ENCODE results near the gene FITM1. TPM values are rescaled to one million over a fixed set of nuclear protein-coding genes. Genes with fewer than 3 reads are reported as not detected.

FITM1 gene
- polyA plus RNA-seq, 1 donor from 2014 or later, result 0.88 TPM

- Histone ChIP-seq H3K79me2 (replicated peaks; ENCODE audit: insufficient read depth, low read length) (no peaks in the 10 kb centered on the region), H2AFZ (ENCODE audit: low read depth, low read length) (no peak overlapping the region), H3K27me3 (ENCODE audit: insufficient read depth, low read depth, low read length) (no peaks in the 10 kb centered on the region), H3K36me3 (ENCODE audit: insufficient read depth, low read length) (no peaks in the 10 kb centered on the region), H3K9me2 (ENCODE audit: insufficient read depth, low read length) (no peaks in the 10 kb centered on the region), H3K9ac (ENCODE audit: low read length) (no peak overlapping the region), H4K20me1 (ENCODE audit: insufficient read depth) (no peaks in the 10 kb centered on the region), H3K27ac (ENCODE audit: low read length) (no peak overlapping the region), H3K4me2 (ENCODE audit: low read length) (no peak overlapping the region), H3F3A (ENCODE audit: insufficient read depth, low read length, poor library complexity, severe bottlenecking) (no peaks in the 10 kb centered on the region), H3K4me3 (ENCODE audit: low read length) (no peak overlapping the region), H3K9me3 (ENCODE audit: low read length) (no peaks in the 10 kb centered on the region)
- TF ChIP-seq TAF1 (IDR thresholded peaks at IDR 0.05; ENCODE audit: low read depth) (no peak), EP300 (conservative IDR thresholded peaks at IDR 0.05; ENCODE audit: poor library complexity, severe bottlenecking) (no peak), REST (IDR thresholded peaks at IDR 0.05; ENCODE audit: borderline replicate concordance) (no peak), RAD21 (conservative IDR thresholded peaks at IDR 0.05) (no peak), CTCF (IDR thresholded peaks at IDR 0.05; ENCODE audit: poor library complexity, severe bottlenecking) (no peak)
Measured at GRCh38 chr14:24181371-24182077, 51.1 kb downstream of the FITM1 start.

Small RNA genes within 50 kb of the gene (small RNA-seq; reads per million reads assigned to genes)
- 0 to 0.03 (median 0) reads per million in 3 experiments for gene IPO4
- gene IRF9, result 0 reads per million in 3 experiments
- 0.03 to 0.90 (median 0.07) reads per million in 3 experiments for gene RNA5SP383

Other genes starting within 250 kb of the FITM1 start
- gene DHRS4, start 176.9 kb upstream of the FITM1 start, polyA plus RNA-seq, result 7.7 and 7.8 TPM in 2 replicates
- 1.9 and 3.0 TPM in 2 replicates for gene DHRS4L2, start 141.7 kb upstream of the FITM1 start, polyA plus RNA-seq
- gene CARMIL3, start 78.7 kb upstream of the FITM1 start, polyA plus RNA-seq, result 43.6 and 49.3 TPM in 2 replicates
- gene CPNE6, start 59.1 kb upstream of the FITM1 start, polyA plus RNA-seq, result 2.3 and 4.1 TPM in 2 replicates
- 0.20 and 1.2 TPM in 2 replicates for gene PCK2, start 36.3 kb upstream of the FITM1 start, polyA plus RNA-seq
- 74.5 and 106 TPM in 2 replicates for gene DCAF11, start 15.9 kb upstream of the FITM1 start, polyA plus RNA-seq
- 9.5 TPM in 2 replicates for gene NRL, start 15.7 kb upstream of the FITM1 start, polyA plus RNA-seq
- 39.5 and 55.8 TPM in 2 replicates for gene PSME1, start 5.5 kb downstream of the FITM1 start, polyA plus RNA-seq
- 45.1 and 54.6 TPM in 2 replicates for gene EMC9, start 10.9 kb downstream of the FITM1 start, polyA plus RNA-seq
- gene PSME2, start 16.0 kb downstream of the FITM1 start, polyA plus RNA-seq, result 69.1 and 73.3 TPM in 2 replicates
- gene RNF31, start 16.8 kb downstream of the FITM1 start, polyA plus RNA-seq, result 69.6 and 98.7 TPM in 2 replicates
- 5.9 and 19.6 TPM in 2 replicates for gene IRF9, start 30.6 kb downstream of the FITM1 start, polyA plus RNA-seq
- gene REC8, start 41.4 kb downstream of the FITM1 start, polyA plus RNA-seq, result 18.5 and 22.8 TPM in 2 replicates
- 9.2 and 13.4 TPM in 2 replicates for gene IPO4, start 58.2 kb downstream of the FITM1 start, polyA plus RNA-seq
- gene TM9SF1, start 64.8 kb downstream of the FITM1 start, polyA plus RNA-seq, result 25.1 and 34.2 TPM in 2 replicates
- gene TSSK4, start 75.0 kb downstream of the FITM1 start, polyA plus RNA-seq, result 0.17 TPM in 1 of 2 replicates, not detected in the other
- gene CHMP4A, start 82.8 kb downstream of the FITM1 start, polyA plus RNA-seq, result 55.3 and 67.6 TPM in 2 replicates
- gene MDP1, start 85.4 kb downstream of the FITM1 start, polyA plus RNA-seq, result 94.2 and 116 TPM in 2 replicates
- 406 and 431 TPM in 2 replicates for gene NEDD8, start 101.7 kb downstream of the FITM1 start, polyA plus RNA-seq
- 132 and 403 TPM in 2 replicates for gene GMPR2, start 102.3 kb downstream of the FITM1 start, polyA plus RNA-seq
- gene TINF2, start 112.0 kb downstream of the FITM1 start, polyA plus RNA-seq, result 103 and 120 TPM in 2 replicates
- 3.6 and 7.5 TPM in 2 replicates for gene TGM1, start 132.5 kb downstream of the FITM1 start, polyA plus RNA-seq
- gene RABGGTA, start 140.9 kb downstream of the FITM1 start, polyA plus RNA-seq, result 28.8 and 33.2 TPM in 2 replicates
- gene DHRS1, start 169.1 kb downstream of the FITM1 start, polyA plus RNA-seq, result 5.5 and 6.9 TPM in 2 replicates
- gene NOP9, start 169.2 kb downstream of the FITM1 start, polyA plus RNA-seq, result 13.0 and 19.5 TPM in 2 replicates
- not detected in 2 replicates for gene CIDEB, start 177.3 kb downstream of the FITM1 start, polyA plus RNA-seq
- gene LTB4R2, start 179.5 kb downstream of the FITM1 start, polyA plus RNA-seq, result 3.4 and 5.0 TPM in 2 replicates
- gene LTB4R, start 180.8 kb downstream of the FITM1 start, polyA plus RNA-seq, result 4.3 and 5.2 TPM in 2 replicates
- gene ADCY4, start 204.4 kb downstream of the FITM1 start, polyA plus RNA-seq, result not detected in 2 replicates
- gene RIPK3, start 209.3 kb downstream of the FITM1 start, polyA plus RNA-seq, result not detected in 2 replicates
- gene NFATC4, start 237.5 kb downstream of the FITM1 start, polyA plus RNA-seq, result 0.22 and 0.48 TPM in 2 replicates

Measured in neural cell (in vitro differentiated cells).